Ovary (tissue), 10 donors: ENCODE measurements around the gene PTH1R. TPM values are rescaled to one million over a fixed set of nuclear protein-coding genes. Genes with fewer than 3 reads are reported as not detected.

Experiments used
- DNase-seq, 5 donors: peaks; one replicate each; pipeline ENCODE4 v3.0.0-alpha.2; 2019 to 2020
- H3K27ac ChIP-seq, 2 donors: fragments of 200-600 bp; one replicate each; pipeline versions ENCODE4 v1.5.1 to v1.8.0; 2019 to 2022
- H3K27me3 ChIP-seq: fragments of 200-600 bp; one replicate; pipeline ENCODE4 v1.8.0; 2022
- H3K36me3 ChIP-seq: fragments of 200-600 bp; sonication (generic); one replicate; pipeline ENCODE4 v1.5.1; 2019
- H3K4me1 ChIP-seq: one replicate; pipeline ENCODE4 v1.8.1; 2013; ENCODE audit warnings: mild to moderate bottlenecking, moderate library complexity; ENCODE audit not compliant: insufficient read depth
- H3K4me3 ChIP-seq: fragments of 200-600 bp; sonication (generic); one replicate; pipeline ENCODE4 v1.5.1; 2017
- H3K9me3 ChIP-seq, 2 donors: fragments of 200-600 bp in 1 of 2; sonication (generic) in 1 of 2; one replicate each; pipeline versions ENCODE4 v1.5.1 to v1.8.1; 2013 to 2019; ENCODE audit warnings: mild to moderate bottlenecking in 1 of 2, moderate library complexity in 1 of 2
- EP300 ChIP-seq: sonication (generic); formaldehyde crosslinking; IDR thresholded peaks from one replicate; pipeline ENCODE4 v1.6.1; 2017; ENCODE audit warnings: antibody characterized with exemption
- POLR2A ChIP-seq: fragments of 450-650 bp; IDR thresholded peaks from one replicate; pipeline ENCODE4 v1.6.1; 2017; ENCODE audit warnings: antibody characterized with exemption, mild to moderate bottlenecking, moderate library complexity
- WGBS, 3 donors: extraction: QIAGEN DNeasy Blood & Tissue Kit in 1 of 3; methylation state at CpG; one replicate each; pipeline versions ENCODE4 v1.1.5 to v1.1.7; 2013 to 2017; 5-methylcytosine and 5-hydroxymethylcytosine counted together
- intact Hi-C, 4 donors: fragments of 100-400 bp; cut with DNase I; formaldehyde crosslinking; loops; one replicate each; pipeline versions ENCODE4 v1.11.0 to v1.15.1; 2022 to 2023
- long read RNA-seq, 3 donors: library from polyadenylated mRNA in 2 of 3; unstranded in 2 of 3; transcript quantifications; one replicate each; pipeline ENCODE4 v2.0.0 and lab custom pipeline, GENCODE V29; 2021 to 2026
- polyA plus RNA-seq, 2 donors: library from polyadenylated mRNA; stranded (reverse); fragments of 200-250 nt in 1 of 2; fragments of 350-450 nt in 1 of 2; fragmentation: Illumina TruSeq in 1 of 2; extraction: RNeasy Lipid Tissue Mini Kit (QIAGEN cat#74804) in 1 of 2; gene quantifications; one replicate each; pipeline ENCODE4 v1.2.3, GENCODE V29; 2013 to 2014
- total RNA-seq, 7 donors: library from RNA; depleted of rRNA in 2 of 7; stranded (reverse); fragments of >200 nt in 2 of 7; fragmentation: NEBNext Ultra II Directional in 3 of 7; extraction: Animal tissue kit (Norgen Biotek cat#: 25700) in 3 of 7; gene quantifications; one replicate each; pipeline versions ENCODE4 v1.1.0 to v1.2.4, GENCODE V29; 2016 to 2023
- TF ChIP-seq, protein P1 (sequence below), 3 donors: fragments of 450-650 bp in 2 of 3; fragments of 200-600 bp in 1 of 3; IDR thresholded peaks; one replicate each; pipeline versions ENCODE4 v1.5.1 to v1.8.0; 2016 to 2022; ENCODE audit warnings: antibody characterized with exemption in 3 of 3, mild to moderate bottlenecking in 1 of 3
- donor health status: DM: no; HTN: no; CAD: no; lungs with moderate emphysema.
- donor health status: DM: no; HTN: no; CAD: no.
- donor health status: Bipolar disorder and iron deficiency.
- donor health status: DM: yes; HTN: yes; CAD: no.
- donor health status: DM: no; HTN: no; CAD: no.
- donor health status: DM: yes; HTN: yes; CAD: no.

The PTH1R gene
- 10 to 100 TPM in 6 of 7 donors, 1 to 10 TPM in 1; 5.9 to 23.9 (median 13.4) TPM for total RNA-seq
- 1 to 10 TPM; 3.8 to 9.4 TPM for polyA plus RNA-seq
- long read RNA-seq, donor 1, partial matches to known transcripts: 3 of 15 reads
- long read RNA-seq, donor 1, other reads (novel, unspliced or antisense): 8 of 15 reads
- long read RNA-seq, donor 2: 0 reads
- long read RNA-seq, donor 3, transcript PTH1R-204 (15 exons, 1,914 nt): major isoform, 12 of 47 reads
- long read RNA-seq, donor 3, transcript PTH1R-201 (14 exons, 2,123 nt): minor isoform, 5 of 47 reads
- long read RNA-seq, donor 3, partial matches to known transcripts: 5 of 47 reads
- long read RNA-seq, donor 3, other reads (novel, unspliced or antisense): 25 of 47 reads

DNA sequence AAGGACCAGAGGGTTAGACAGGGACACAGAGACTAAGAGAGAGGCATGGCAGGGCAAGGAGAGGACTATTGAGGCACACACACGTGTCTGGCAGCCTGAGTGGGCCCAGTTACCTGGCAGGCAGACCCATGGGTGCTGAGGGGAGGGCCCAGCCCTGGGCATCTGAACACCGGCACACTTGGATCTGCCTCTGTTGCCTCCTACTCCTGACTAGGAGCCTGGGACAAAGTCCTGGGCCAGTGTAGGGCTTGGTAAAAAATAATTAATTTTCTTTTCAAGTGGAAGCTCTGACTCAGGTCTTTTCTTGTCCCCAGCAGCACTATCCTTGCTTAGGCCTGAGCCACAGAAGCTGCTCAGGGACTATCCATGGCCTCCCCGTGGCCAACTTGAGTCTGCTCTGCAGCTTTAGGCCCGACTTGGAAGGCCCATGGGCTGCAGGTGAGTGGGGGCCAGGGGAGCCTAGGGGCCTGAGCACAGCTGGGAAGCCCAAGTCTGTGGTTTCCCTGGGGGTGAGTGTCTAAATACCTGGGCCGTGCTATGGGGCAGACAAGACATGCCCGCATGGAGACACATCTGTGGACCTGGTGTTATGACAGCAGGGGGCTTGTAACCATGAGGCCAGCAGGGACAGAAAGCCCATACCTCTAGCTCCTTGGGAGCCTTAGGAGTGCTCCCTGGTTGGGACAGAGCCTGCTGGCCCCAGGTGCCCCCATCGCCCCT lies at the start of gene PTH1R:
PTH1R (plus strand) TSS at position 316 of the 720 bp plus-strand sequence. CDS start 5,839 bp downstream, outside the sequence.
- no peak within 1 kb of the TSS for H3K4me3 ChIP-seq
- intact Hi-C loops: no loop called here
- TF ChIP-seq POLR2A: no peak
- TF ChIP-seq, protein P1, sequence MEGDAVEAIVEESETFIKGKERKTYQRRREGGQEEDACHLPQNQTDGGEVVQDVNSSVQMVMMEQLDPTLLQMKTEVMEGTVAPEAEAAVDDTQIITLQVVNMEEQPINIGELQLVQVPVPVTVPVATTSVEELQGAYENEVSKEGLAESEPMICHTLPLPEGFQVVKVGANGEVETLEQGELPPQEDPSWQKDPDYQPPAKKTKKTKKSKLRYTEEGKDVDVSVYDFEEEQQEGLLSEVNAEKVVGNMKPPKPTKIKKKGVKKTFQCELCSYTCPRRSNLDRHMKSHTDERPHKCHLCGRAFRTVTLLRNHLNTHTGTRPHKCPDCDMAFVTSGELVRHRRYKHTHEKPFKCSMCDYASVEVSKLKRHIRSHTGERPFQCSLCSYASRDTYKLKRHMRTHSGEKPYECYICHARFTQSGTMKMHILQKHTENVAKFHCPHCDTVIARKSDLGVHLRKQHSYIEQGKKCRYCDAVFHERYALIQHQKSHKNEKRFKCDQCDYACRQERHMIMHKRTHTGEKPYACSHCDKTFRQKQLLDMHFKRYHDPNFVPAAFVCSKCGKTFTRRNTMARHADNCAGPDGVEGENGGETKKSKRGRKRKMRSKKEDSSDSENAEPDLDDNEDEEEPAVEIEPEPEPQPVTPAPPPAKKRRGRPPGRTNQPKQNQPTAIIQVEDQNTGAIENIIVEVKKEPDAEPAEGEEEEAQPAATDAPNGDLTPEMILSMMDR (IDR thresholded peaks at IDR 0.05): no peak
- TF ChIP-seq EP300: no peak
- H3K27ac ChIP-seq: no peak within 1 kb of the TSS
- H3K36me3 ChIP-seq: no peaks in the 10 kb centered on the region
- H3K27me3 ChIP-seq: no peaks in the 10 kb centered on the region
- peaks cover 20% of the 10 kb centered on the region for H3K4me1 ChIP-seq
- no peaks in the 10 kb centered on the region for H3K9me3 ChIP-seq
- DNase-seq: no peak
- 89 to 93% (median 90%) methylated on average over 7 of the region's 7 CpGs for WGBS, 3 donors

DNA sequence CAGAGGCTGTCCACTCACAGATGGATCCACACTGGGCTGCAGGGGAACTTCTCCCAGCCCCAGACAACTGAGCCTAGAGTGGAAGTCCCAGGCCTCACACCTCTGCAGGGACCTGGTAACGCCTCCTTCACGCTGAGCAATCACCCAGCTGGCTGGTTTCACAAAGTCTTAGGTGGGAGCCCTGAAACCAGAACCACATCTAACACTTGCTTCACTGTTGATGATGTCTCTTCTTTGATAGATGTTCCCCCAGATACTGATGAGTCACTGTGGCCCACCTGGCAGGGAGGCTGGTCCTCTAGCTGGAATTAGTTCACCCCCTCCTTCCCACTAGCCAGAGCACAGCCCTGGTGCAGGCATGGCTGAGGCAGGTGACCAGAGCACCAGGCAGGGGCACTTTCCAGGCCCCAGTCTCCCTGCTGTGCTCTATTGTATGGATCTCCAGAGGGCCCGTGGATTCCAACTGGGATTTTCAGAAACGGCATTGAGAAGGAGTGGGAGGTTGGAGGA lies 47.8 kb upstream of the PTH1R start:
- intact Hi-C loops: no loop called here
- no peak for DNase-seq
- Histone ChIP-seq H3K36me3 (no peaks in the 10 kb centered on the region), H3K4me3 (no peak overlapping the region), H3K9me3 (no peaks in the 10 kb centered on the region), H3K4me1 (no peaks in the 10 kb centered on the region), H3K27ac (no peak overlapping the region), H3K27me3 (no peaks in the 10 kb centered on the region)
- 71 to 80% (median 76%) methylated on average over 4 of the region's 4 CpGs for WGBS, 3 donors
- TF ChIP-seq EP300: no peak
- TF ChIP-seq POLR2A: no peak
- TF ChIP-seq, protein P1 (IDR thresholded peaks at IDR 0.05): no peak

DNA sequence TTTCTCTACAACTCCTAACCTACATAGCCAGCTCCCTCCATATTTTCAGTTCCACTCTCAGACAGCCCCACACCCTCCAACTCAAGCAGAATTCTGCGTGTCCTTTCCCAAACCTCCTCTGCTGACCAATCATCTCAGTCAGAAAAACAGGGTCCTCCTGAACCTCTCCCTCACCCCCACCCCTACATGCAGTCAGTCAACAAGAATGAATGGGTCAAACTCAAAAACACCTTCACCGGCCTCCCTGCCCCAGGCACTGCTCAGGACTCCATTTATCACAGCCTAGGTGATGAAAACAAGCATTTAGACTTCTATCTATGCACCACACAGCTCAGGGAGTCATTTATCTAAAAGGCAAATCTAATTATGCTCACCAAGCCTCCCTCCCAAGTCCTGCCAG lies 46.7 kb upstream of the PTH1R start:
- Histone ChIP-seq H3K4me3 (no peak overlapping the region), H3K27ac (no peak overlapping the region), H3K9me3 (no peaks in the 10 kb centered on the region), H3K36me3 (no peaks in the 10 kb centered on the region), H3K4me1 (no peaks in the 10 kb centered on the region), H3K27me3 (no peaks in the 10 kb centered on the region)
- intact Hi-C loops: no loop called here
- TF ChIP-seq, protein P1 (IDR thresholded peaks at IDR 0.05): no peak
- TF ChIP-seq POLR2A: no peak
- no peak for TF ChIP-seq EP300
- DNase-seq: no peak
- 71 to 79% (median 78%) methylated on average over 2 of the region's 2 CpGs for WGBS, 3 donors

DNA sequence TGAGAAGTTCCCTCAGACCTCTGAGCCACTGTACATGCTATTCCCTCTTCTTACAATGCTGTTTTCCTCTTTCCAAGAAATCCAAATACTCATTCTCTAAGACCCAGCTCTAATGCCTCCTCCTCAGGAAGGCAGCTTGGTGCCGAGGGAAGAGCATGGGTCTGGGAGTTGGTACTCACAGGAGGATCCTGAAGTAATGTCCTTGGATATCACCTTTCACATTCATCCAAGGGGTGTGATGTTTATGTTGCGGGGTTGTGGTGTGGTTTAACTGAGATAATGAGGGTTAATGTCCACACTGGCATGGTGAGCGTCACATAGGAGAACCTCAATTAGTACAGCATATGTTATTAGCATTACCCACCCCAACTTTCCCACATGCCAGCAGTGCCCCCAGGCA lies 46.2 kb upstream of the PTH1R start:
- Histone ChIP-seq H3K27ac (no peak overlapping the region), H3K36me3 (no peaks in the 10 kb centered on the region), H3K4me3 (no peak overlapping the region), H3K9me3 (no peaks in the 10 kb centered on the region), H3K27me3 (no peaks in the 10 kb centered on the region), H3K4me1 (no peaks in the 10 kb centered on the region)
- no peak for TF ChIP-seq POLR2A
- no peak for TF ChIP-seq EP300
- TF ChIP-seq, protein P1 (IDR thresholded peaks at IDR 0.05): no peak
- WGBS, 3 donors: 90 to 94% (median 94%) methylated on average over 3 of the region's 3 CpGs
- intact Hi-C loops: no loop called here
- DNase-seq: no peak
